ENCODE results near the gene PRRT1.
A peak's percentile ranks its signal among the peaks of the same experiment; 100 is the strongest.
"Not testable (repeated sequence)": the region's sequence is repeated elsewhere in the genome, so short reads cannot be mapped to it uniquely, and the experiment has no call there.

PRRT1 gene

DNA sequence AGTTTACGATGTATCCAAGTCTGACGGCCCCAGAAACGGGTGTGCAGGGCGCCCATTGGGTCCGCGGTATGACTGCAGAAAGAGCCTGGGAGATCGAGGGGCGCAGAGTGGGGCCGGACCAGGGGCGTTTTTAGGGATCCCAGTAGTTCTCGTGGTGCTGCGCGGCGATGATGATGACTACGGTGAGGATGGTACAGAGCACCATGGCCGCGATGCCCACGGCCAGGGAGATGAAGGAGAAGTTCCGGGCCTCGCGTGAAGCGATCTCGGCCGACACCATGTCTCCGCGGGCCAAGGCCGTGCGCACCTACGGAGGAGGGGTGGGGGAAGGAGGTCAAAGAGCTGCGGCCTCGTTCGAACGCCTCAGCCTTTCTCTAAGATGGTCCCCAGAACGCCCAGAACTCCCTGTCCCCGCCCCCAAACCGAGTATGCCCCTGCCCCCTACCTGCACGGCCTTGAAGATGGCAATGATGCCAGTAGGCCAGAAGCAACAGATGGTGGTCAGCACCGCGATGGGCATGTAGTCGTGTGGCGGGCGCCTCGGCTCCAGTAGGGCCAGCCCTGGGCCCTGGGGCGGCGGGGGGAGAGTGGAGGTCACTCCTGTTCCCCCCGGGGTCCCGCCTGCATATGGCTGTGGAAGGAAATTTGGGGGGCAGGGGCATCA lies 2.5 kb downstream of the PRRT1 start:
- no peak for DNase-seq

DNA sequence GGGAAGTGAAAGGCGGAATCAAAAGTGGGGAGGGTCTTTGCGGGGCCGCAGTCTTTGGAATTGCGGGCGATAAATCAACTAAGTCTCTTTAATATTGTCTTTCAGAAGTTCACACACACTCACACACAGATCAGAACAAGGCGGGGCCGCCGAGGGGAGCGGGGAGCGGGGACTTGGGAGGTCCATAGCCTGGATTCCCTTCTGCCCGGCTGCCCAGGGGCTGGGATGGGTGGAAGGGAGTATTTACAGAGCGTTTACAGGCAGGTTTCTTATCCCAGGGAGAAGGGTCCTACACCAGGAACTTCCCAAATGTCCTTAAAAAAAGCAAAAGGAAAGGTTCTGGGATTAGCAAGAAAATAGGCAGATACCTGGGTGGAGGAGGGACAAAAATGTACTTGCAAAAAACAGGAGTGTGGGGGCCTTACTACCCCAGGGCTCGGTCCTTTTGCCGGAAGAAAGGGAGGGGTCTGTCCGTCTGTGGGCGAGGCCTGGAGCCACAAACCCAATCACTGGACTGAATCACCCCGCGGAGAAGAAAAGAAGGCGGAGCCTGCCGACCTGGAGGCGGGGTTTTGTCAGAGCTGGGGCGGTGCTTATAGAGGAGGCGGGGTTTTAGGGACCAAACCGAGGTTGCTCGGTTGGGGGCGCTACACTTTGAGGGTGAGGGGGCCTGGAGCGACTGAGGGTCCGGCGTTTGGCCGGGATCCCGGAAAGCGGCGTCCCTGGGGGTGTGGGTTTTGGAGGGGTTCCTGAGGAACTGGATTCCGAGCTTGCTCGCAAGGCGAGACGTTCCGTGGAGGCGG lies 3.2 kb downstream of the PRRT1 start:
- DNase-seq, result peak; percentile 84 to 88

GRCh38 chr6:32147401-32148132 lies 4.2 kb downstream of the PRRT1 start:
- DNase-seq, result peak in 1 of 2 donors; percentile 7

- DNase-seq, result no peak
These were observed 5.1 kb downstream of the PRRT1 start for GRCh38 chr6:32146687-32147086.

DNA sequence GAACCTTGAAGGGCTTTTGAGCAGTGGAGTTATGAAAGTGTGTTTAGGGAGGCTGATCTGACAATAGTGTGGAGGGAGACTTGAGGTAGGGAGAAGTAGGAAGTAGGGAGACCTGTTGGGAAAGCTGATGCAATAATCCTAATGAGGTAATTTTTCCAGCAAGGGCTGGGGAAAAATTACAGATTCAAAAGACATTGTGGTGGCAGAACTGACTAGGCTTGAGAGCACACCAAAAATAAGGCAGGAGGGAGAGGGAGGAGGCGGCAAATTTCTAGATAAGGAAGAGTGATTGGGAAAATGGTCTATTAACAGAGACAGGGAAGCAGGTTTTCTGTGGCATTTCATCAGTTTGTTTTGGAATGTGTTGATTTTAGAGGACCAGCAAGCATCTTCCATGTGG lies 5.5 kb downstream of the PRRT1 start:
- no peak for DNase-seq

- not testable (repeated sequence) for DNase-seq
These were observed 7.5 kb downstream of the PRRT1 start for GRCh38 chr6:32144238-32144637.

DNA sequence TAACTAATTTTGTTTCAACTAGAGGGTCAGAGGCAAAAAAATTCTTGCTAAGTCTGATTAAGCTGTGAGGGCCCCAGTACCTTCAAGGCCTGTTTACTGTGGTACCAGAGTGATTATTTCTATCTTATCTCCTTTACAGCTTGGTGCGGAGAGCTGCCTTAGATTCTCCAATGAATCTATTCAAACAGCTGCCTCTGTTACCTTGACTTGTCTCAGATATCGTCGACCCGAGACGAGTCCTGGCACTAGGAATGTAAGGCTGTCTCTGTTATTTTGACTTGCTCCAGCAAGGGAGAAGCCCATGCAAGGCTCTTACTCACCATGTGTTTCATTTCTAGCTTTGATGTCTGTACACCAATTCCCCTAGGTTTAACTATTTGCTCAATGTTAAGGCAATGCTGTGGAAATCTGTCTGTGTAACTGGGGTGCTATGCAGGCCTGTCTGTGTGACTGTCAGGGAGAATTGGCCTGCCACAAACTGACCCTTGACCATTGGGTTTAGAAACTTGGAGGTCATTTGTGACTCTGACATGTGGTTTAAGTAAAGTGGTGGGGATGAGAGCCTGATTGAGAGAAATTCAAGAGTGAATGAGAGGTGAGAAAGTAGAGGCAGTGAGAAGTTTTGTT lies 11.2 kb downstream of the PRRT1 start:
- DNase-seq, result no peak

DNA sequence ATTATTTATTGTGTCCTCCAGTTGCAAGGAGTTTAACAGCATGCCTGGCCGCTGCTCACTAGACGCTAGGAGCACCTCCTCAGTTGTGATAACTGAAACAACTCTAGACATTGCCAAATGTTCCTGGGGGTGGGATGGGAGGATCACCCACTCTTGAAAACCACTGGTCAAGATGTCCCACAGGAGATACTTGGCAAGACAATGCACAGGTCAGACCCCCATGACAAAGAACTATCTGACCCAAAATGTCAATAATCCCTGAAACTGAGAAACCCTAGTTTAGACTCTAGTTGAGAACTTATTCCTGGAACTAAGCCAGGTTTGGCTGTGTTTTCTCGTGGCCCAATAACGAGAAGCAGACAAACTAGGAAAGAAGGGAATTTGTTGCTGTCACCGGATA lies 12.1 kb downstream of the PRRT1 start:
- no peak for DNase-seq

DNA sequence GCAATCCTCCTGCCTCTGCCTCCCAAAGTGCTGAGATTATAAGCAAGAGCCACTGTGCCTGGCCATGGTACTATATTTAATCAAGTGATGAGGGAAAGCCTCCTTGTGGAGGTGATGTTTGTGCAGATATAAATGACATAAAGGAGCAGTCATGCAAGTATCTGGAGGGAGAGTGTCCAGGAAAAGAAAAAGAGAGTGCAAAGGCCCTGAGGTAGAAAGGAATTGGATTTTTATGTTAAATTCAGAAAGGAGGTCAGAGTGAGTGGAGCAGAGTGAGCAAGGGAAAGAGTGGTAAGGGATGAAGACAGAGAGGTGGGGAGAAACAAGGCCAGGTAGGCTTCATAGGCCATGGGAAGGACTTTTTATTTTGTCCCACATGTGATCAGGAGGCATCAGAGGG lies 14.3 kb downstream of the PRRT1 start:
- DNase-seq, result no peak

- no peak for DNase-seq
These were observed 18.0 kb downstream of the PRRT1 start for GRCh38 chr6:32133786-32134185.

DNA sequence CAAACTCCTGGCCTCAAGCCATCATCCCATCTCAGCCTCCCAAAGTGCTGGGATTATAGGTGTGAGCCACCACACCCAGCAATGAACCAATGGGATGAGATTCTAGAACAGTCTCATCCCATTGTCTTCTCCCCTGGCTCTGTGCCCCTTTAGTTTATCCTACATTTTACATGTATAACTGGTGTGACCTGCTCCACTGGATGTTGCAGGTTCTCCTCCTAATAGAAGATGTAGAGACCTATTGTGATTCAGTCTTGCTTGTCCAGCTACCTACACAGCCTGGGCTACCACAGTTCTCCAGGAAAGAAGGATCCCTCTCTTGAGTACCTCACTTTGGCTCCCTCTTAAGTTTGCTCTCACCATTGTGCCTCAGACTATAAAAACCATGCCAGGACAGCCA lies 19.6 kb downstream of the PRRT1 start:
- no peak for DNase-seq

DNA sequence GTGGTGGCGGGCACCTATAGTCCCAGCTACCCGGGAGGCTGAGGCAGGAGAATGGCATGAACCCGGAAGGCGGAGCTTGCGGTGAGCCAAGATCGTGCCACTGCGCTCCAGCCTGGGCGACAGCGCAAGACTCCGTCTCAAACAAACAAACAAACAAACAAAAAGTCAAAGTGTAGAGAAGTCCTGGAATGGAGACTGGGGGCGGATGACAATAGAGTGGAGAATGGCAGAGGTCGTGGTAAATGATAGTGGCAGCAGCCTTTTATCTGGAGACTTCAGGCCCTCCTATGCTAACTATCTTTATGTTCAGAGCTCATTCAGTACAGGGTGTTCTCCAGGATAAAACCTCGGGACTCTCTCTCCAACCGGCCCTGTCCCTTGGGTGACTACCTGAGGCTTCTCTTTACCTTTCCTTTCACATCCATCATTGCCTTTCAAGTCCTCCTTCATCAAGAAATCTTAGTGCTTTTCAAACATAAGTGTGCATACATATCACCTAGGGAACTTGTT lies 20.2 kb downstream of the PRRT1 start:
- DNase-seq, result no peak

DNA sequence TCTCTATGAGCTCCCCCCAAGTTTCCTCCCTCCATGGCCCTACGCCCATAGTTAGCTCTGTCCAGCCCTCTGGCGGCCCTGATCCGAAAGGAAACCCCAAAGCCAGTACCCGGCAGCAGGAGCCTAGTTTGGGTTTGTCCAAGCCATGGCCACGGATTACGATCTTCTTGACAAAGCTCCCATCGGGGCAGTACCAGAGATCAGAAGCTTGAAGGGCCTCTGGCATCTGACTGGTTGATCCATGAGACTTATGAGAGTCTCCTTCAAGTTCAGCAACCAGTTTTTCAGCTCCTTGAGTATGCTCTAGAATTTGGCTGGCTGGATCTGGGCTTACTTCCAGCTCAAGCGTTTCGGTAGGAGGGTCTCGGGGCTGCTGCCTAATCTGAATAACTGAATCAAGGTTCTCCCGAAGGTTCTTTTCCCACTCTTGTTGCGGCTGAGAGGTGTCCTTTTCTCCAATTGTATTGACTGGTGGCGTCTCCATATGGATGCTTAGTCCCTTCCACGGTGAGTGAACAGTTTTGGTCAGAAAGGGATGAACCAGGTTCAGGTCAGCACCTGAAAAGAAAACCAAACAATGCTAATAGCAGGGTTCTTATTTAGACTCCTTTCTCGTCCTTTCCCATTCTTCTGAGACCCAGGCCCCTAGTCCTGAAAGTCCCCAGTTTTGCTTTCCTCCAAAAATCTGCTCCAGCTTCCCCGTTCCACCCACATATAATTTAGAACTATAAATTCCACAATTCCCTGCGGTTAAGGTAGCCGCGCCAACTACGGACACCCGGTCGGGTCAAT lies 22.2 kb downstream of the PRRT1 start:
- DNase-seq, result no peak

DNA sequence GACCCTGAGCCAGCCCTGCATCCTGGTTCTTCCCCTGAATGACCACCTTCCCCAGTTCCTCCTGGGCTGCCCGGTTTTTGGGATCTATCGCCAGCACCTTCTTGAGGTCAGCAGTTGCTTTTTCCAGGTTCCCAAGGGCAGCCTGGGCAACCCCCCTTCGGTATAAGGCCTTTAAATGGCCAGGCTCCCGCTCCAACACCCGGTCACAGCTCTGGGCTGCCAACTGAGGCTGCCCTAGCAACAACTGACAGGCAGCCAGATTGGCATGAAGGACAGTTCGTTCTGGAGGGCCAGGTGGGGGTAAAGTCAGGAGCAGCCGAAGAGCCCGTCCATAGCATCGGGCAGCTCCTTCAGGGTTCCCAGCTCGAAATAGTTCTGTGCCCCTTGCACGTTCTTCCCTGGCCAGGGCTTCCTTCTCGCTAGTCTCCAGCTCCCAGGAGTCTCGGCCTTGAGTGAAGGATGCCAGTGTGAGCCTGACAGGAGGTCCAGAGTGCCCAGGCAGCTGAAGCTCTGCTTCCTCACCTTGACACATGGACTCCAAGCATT lies 22.9 kb downstream of the PRRT1 start:
- no peak for DNase-seq

- peak; percentile 100 for DNase-seq
These were observed 23.8 kb downstream of the PRRT1 start, which contains the start of gene ATF6B for GRCh38 chr6:32127717-32128592. Gene ATF6B (minus strand): TSS chr6:32128246. CDS start chr6:32128207, 39 bp downstream.

DNA sequence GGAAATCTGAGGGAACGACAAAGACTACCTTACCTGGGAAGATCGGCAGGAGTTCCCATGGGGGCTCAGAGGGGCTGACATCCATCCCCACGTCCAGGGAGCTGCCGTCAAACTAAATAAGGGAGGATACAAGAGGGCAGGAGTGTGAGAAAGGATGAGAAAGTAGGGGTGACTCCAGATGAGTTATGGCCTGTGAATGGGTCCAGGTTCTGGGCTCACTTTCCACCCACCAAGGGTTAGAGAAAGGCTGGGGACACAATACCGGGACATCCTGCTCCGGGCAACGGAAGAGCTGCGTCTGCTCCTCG lies 24.4 kb downstream of the PRRT1 start:
- DNase-seq, result no peak

- DNase-seq, result no peak
These were observed 24.9 kb downstream of the PRRT1 start for GRCh38 chr6:32126880-32127279.

DNA sequence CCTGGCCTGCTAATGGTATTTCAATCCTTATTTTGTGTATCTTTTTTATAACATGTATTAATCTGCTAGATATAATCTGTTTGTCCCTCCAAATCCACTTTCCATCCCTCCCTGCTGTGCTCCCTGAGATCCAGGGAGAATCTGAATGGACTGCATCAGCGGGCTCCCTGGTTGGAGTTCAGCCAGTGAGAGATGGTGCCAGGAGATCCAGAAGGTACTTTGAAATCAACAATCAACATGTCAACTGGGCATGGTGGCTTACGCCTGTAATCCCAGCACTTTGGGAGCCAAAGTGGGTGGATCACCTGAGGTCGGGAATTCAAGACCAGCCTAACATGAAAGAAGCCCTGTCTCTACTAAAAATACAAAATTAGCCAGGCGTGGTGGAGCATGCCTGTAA lies 28.1 kb downstream of the PRRT1 start:
- no peak for DNase-seq

GRCh38 chr6:32120573-32121059 lies 31.1 kb downstream of the PRRT1 start:
- DNase-seq, result no peak

DNA sequence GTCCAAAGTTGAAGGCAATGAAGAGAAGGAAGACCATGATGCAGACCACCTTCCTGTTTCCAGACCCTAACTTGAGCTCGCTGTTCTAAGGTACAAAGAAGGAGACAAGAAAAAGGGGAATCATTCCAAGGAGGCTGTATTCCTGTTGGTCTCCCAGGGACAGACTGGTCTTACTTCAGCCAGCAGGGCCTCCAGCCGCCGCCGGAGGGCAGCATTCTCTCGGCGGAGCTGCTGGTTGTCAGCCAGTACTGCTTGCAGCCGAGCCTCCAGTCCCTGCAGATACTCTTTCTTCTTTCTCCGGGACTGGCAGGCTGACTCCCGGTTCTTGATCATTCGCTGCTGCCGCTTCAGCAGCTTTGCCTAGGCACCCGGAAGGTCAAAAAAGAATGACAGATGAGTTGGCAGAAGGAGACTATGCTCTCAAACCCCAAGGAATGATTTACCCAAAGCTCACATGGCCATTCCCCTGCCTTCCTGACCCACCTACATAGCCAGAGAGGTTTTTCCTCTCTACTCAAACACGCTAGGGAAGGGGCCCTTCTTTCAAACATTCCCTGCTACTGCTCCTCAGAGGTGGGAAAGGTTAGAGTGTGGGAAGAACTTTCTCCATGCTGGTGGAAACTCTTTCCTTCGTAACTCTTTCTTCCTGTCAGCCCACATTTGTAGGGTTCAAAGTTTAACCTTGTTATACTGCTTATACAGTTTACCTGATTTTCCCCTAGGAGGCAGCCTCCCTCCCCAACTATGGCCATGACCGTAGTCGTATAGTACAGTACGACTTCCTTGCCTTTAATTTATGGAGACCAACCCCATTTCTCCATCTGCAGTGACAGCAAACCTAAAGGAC lies 32.7 kb downstream of the PRRT1 start:
- peak; percentile 77 to 84 for DNase-seq

Measured in inflammatory macrophage (primary cell).